Measurements from ENCODE around the gene S100A10. TPM values are rescaled to one million over a fixed set of nuclear protein-coding genes. Genes with fewer than 3 reads are reported as not detected.

S100A10 gene
- total and polyA plus RNA-seq, 2 of the 4 experiments (the other 2 are of a cell fraction) = 86.0 to 277 TPM

- no peak for TF ChIP-seq SMC3 (IDR thresholded peaks at IDR 0.05; ENCODE audit: low read depth, low read length)
- TF ChIP-seq BHLHE40 (IDR thresholded peaks at IDR 0.05; ENCODE audit: low read depth, low read length) = no peak
- no peak for TF ChIP-seq RCOR1 (IDR thresholded peaks at IDR 0.05; ENCODE audit: insufficient replicate concordance, low read length)
Observed at GRCh38 chr1:151970128-151970527, 23.5 kb downstream of the S100A10 start (continued).

GRCh38 chr1:151968791-151969399, 24.8 kb downstream of the S100A10 start:
- H2AFZ ChIP-seq (replicated peaks; ENCODE audit: low read length, poor library complexity) = no peak overlapping the region
- POLR2A ChIA-PET (ENCODE audit: unreplicated experiment) = no interaction called here
- no peak overlapping the region for H3K56ac ChIP-seq (ENCODE audit: extremely low read depth, insufficient read depth, low read length)
- dilution Hi-C loops (cut with HindIII; ENCODE audit: low sequenced_read_pairs, unreplicated experiment) (no loop called here), in situ Hi-C loops (cut with MboI; ENCODE audit: low sequenced_read_pairs) (no loop called here), intact Hi-C loops (cut with micrococcal nuclease) (loop anchor here (1.0 to 5.0 kb wide), 4 partner anchors 27 to 44 kb away; no protein-coding TSS in a partner anchor)
- H3K27me3 ChIP-seq (ENCODE audit: control insufficient read depth, insufficient read depth, low read length) = no peaks in the 10 kb centered on the region
- no peak overlapping the region for H2AK9ac ChIP-seq (replicated peaks; ENCODE audit: low read depth, low read length, poor library complexity)
- no peak overlapping the region for H3K4me3 ChIP-seq (ENCODE audit: insufficient read depth, low read depth, low read length)
- DNase-seq (no peak), ATAC-seq (ENCODE audit: low read depth) (no peak)
- no peak overlapping the region for H2BK15ac ChIP-seq (ENCODE audit: low read depth, low read length)
- H4K91ac ChIP-seq (ENCODE audit: insufficient read depth, low read depth, low read length) = no peak overlapping the region
- no peak overlapping the region for H3K18ac ChIP-seq (ENCODE audit: low read depth, low read length)
- WGBS, 2 experiments (ENCODE audit: extremely low coverage in 2 of 2, insufficient read length in 1 of 2) = 86% methylated on average over 1 of the region's 3 CpGs; no CpG with 5 or more reads in 1 of the 2 experiments
- no peak overlapping the region for H2BK5ac ChIP-seq (ENCODE audit: low read depth, low read length, poor library complexity, severe bottlenecking)
- no peak overlapping the region for H3K4ac ChIP-seq (ENCODE audit: low read depth, low read length)
- peaks cover 4% of the 10 kb centered on the region; the same call in 1 of the 2 replicates for H3K9me1 ChIP-seq (ENCODE audit: insufficient read depth, low read length)
- H3K9me3 ChIP-seq (ENCODE audit: control insufficient read depth, insufficient read depth, low read length) = no peaks in the 10 kb centered on the region
- H3K79me1 ChIP-seq (ENCODE audit: low read depth in 1 of 2, low read length in 2 of 2) = no peaks in the 10 kb centered on the region
- BruUV-seq (replicated peaks) = no TSS peak
- H4K5ac ChIP-seq (ENCODE audit: low read depth, low read length) = no peak overlapping the region
- H3K23ac ChIP-seq (ENCODE audit: low read depth, low read length) = no peak overlapping the region
- no peak overlapping the region for H4K8ac ChIP-seq (ENCODE audit: low read depth in 2 of 2, low read length in 2 of 2)
- no peak overlapping the region for H2AK5ac ChIP-seq (ENCODE audit: low read depth, low read length)
- no peaks in the 10 kb centered on the region; the same call in 1 of the 2 replicates for H3K4me1 ChIP-seq (ENCODE audit: control insufficient read depth, insufficient read depth, low read length)
- H4K20me1 ChIP-seq (ENCODE audit: insufficient read depth, low read length) = peaks cover 5% of the 10 kb centered on the region; the same call in 1 of the 2 replicates
- TF ChIP-seq RAD21 (IDR thresholded peaks at IDR 0.05; ENCODE audit: low read length) = no peak
- no peak overlapping the region for H3K27ac ChIP-seq (ENCODE audit: insufficient read depth, low read length)
- CTCF ChIA-PET = interaction anchor here (1.0 to 4.5 kb wide), 9 partner anchors 14 to 46 kb away, joined by 3 to 67 read pairs (median 6); no protein-coding TSS in a partner anchor
- H3K4me2 ChIP-seq (ENCODE audit: low read depth, low read length) = no peak overlapping the region
- H3K14ac ChIP-seq (replicated peaks; ENCODE audit: low read depth, low read length) = no peak overlapping the region
- H3K36me3 ChIP-seq (ENCODE audit: control insufficient read depth, insufficient read depth, low read length) = no peaks in the 10 kb centered on the region
- no peak overlapping the region for H2BK120ac ChIP-seq (ENCODE audit: low read depth, low read length)
- H2BK20ac ChIP-seq (ENCODE audit: low read depth, low read length) = no peak overlapping the region
- no peak overlapping the region for H3K9ac ChIP-seq (ENCODE audit: low read depth, low read length)

Data from IMR-90 (cell line).